Kidney (tissue), 14 donors: ENCODE measurements around the gene PCDHGA1. TPM values are rescaled to one million over a fixed set of nuclear protein-coding genes. Genes with fewer than 3 reads are reported as not detected.
A peak's percentile ranks its signal among the peaks of the same experiment; 100 is the strongest.

ENCODE experiments used
- DNase-seq, 5 donors: peaks; one replicate each; pipeline ENCODE4 v3.0.0-alpha.2; 2013 to 2020
- FAIRE-seq: peaks from 2 replicates; lab custom pipeline; 2012; peaks lifted over from hg19 to GRCh38; lab: Jason Lieb, UNC
- H3K27ac ChIP-seq, 2 donors: one replicate each; pipeline ENCODE4 v1.7.0; 2013; ENCODE audit warnings: low read depth in 2 of 2, low read length in 2 of 2, inconsistent platforms in 1 of 2
- H3K27me3 ChIP-seq: one replicate; pipeline ENCODE4 v1.7.1; 2013; ENCODE audit warnings: low read length, inconsistent platforms; ENCODE audit not compliant: control insufficient read depth, insufficient read depth
- H3K36me3 ChIP-seq, 3 donors: one replicate each; pipeline versions ENCODE4 v1.7.0 to v1.7.1; 2013; ENCODE audit warnings: low read length in 3 of 3, control low read depth in 1 of 3, inconsistent platforms in 1 of 3; ENCODE audit not compliant: insufficient read depth in 3 of 3, control insufficient read depth in 2 of 3
- H3K4me1 ChIP-seq, 3 donors: one replicate each; pipeline versions ENCODE4 v1.7.0 to v1.7.1; 2013; ENCODE audit warnings: low read length in 3 of 3, inconsistent platforms in 1 of 3, low read depth in 1 of 3; ENCODE audit not compliant: control insufficient read depth in 2 of 3, insufficient read depth in 2 of 3
- H3K4me3 ChIP-seq, 3 donors: one replicate each; pipeline versions ENCODE4 v1.7.0 to v1.8.1; 2013; ENCODE audit warnings: low read length in 3 of 3, control low read depth in 1 of 3, inconsistent platforms in 1 of 3
- H3K9ac ChIP-seq, 3 donors: one replicate each; pipeline versions ENCODE4 v1.7.0 to v1.7.1; 2013; ENCODE audit warnings: low read length in 3 of 3, control low read depth in 1 of 3, inconsistent platforms in 1 of 3
- H3K9me3 ChIP-seq, 3 donors: one replicate each; pipeline versions ENCODE4 v1.7.0 to v1.7.1; 2013; ENCODE audit warnings: low read length in 3 of 3, control low read depth in 1 of 3, inconsistent platforms in 1 of 3; ENCODE audit not compliant: control insufficient read depth in 2 of 3, insufficient read depth in 1 of 3
- CTCF ChIP-seq: IDR thresholded peaks from 3 replicates; pipeline ENCODE4 v1.5.1; 2012; ENCODE audit warnings: mild to moderate bottlenecking, moderate library complexity, borderline replicate concordance; ENCODE audit not compliant: insufficient read depth; ENCODE audit errors: extremely low read depth
- intact Hi-C: fragments of 100-400 bp; cut with DNase I; formaldehyde crosslinking; loops from one replicate; pipeline ENCODE4 v1.11.1; 2022
- polyA plus RNA-seq: library from polyadenylated mRNA; stranded (reverse); fragments of 350-450 nt; fragmentation: Illumina TruSeq; extraction: RNeasy Lipid Tissue Mini Kit (QIAGEN cat#74804); gene quantifications from one replicate; pipeline ENCODE4 v1.2.3, GENCODE V29; 2014; ENCODE audit warnings: low read depth, low replicate concordance; ENCODE audit not compliant: insufficient read depth
- total RNA-seq: library from RNA; stranded (reverse); fragmentation: NEBNext Ultra II Directional; extraction: Animal tissue kit (Norgen Biotek cat#: 25700); gene quantifications from one replicate; pipeline ENCODE4 v1.2.1, GENCODE V29; 2021
- donor health status: control.
- donor health status: control.
- donor health status: control.
- donor health status: control.
- donor health status: control.
- donor health status: DM: yes; HTN: yes; CAD: no.
- donor health status: Normal renal cell carcinoma (clear cell type).

PCDHGA1 gene
- total and polyA plus RNA-seq, 2 donors from 2014 or later, result 0.19 to 0.69 TPM

GRCh38 chr5:141559461-141559860, 229.1 kb downstream of the PCDHGA1 start:
- H3K4me1 ChIP-seq, result peaks cover 2 to 9% (median 6%) of the 10 kb centered on the region in 3 donors
- H3K27me3 ChIP-seq, result no peaks in the 10 kb centered on the region
- DNase-seq (no peak), FAIRE-seq (no peak)
- no peak for TF ChIP-seq CTCF
- peak overlapping the region in 1 of 3 donors; percentile 21 for H3K9ac ChIP-seq
- H3K9me3 ChIP-seq, result no peaks in the 10 kb centered on the region
- H3K4me3 ChIP-seq, result no peak overlapping the region
- peaks cover 0 to 3% (median 0%) of the 10 kb centered on the region in 3 donors for H3K36me3 ChIP-seq
- intact Hi-C loops, result no loop called here
- H3K27ac ChIP-seq, result peak overlapping the region; percentile 83 to 85

GRCh38 chr5:141560151-141560550, 229.8 kb downstream of the PCDHGA1 start:
- TF ChIP-seq CTCF, result no peak
- intact Hi-C loops, result no loop called here
- Histone ChIP-seq H3K9ac (peak overlapping the region; percentile 26 to 47 (median 35)), H3K9me3 (no peaks in the 10 kb centered on the region), H3K36me3 (peaks cover 0 to 3% (median 0%) of the 10 kb centered on the region in 3 donors), H3K27me3 (no peaks in the 10 kb centered on the region), H3K27ac (peak overlapping the region; percentile 83 to 85), H3K4me1 (peaks cover 2 to 11% (median 6%) of the 10 kb centered on the region in 3 donors), H3K4me3 (peak overlapping the region in 2 of 3 donors; percentile 8 to 40)
- DNase-seq (peak in 2 of 5 donors; percentile 33 to 68), FAIRE-seq (no peak)

GRCh38 chr5:141560725-141561483, 230.6 kb downstream of the PCDHGA1 start:
- DNase-seq, result peak; percentile 88 to 98 (median 94)
- H3K4me3 ChIP-seq, result peak overlapping the region; percentile 1 to 40 (median 8)

More at GRCh38 chr5:141560725-141561483, 230.6 kb downstream of the PCDHGA1 start:
- peak; percentile 54 for FAIRE-seq
- intact Hi-C loops, result no loop called here
- Histone ChIP-seq H3K4me1 (peaks cover 2 to 11% (median 6%) of the 10 kb centered on the region in 3 donors), H3K36me3 (peaks cover 0 to 3% (median 0%) of the 10 kb centered on the region in 3 donors), H3K9me3 (no peaks in the 10 kb centered on the region), H3K27me3 (no peaks in the 10 kb centered on the region), H3K9ac (peak overlapping the region in 2 of 3 donors; percentile 26 to 47), H3K27ac (peak overlapping the region; percentile 83 to 85)
- TF ChIP-seq CTCF, result peak; percentile 96

Other genes starting within 250 kb of the PCDHGA1 start
Only the 30 nearest of the 38 such genes appear.
- 3.7 TPM for gene PCDHB8, start 152.7 kb upstream of the PCDHGA1 start, total RNA-seq
- 0.56 TPM for gene PCDHB8, start 152.7 kb upstream of the PCDHGA1 start, polyA plus RNA-seq
- 5.1 TPM for gene PCDHB16, start 148.1 kb upstream of the PCDHGA1 start, total RNA-seq
- gene PCDHB16, start 148.1 kb upstream of the PCDHGA1 start, polyA plus RNA-seq, result 0.67 TPM
- gene PCDHB9, start 143.4 kb upstream of the PCDHGA1 start, total RNA-seq, result 2.4 TPM
- 0.47 TPM for gene PCDHB9, start 143.4 kb upstream of the PCDHGA1 start, polyA plus RNA-seq
- gene PCDHB10, start 138.2 kb upstream of the PCDHGA1 start, total RNA-seq, result 2.3 TPM
- gene PCDHB10, start 138.2 kb upstream of the PCDHGA1 start, polyA plus RNA-seq, result 0.73 TPM
- gene PCDHB11, start 130.9 kb upstream of the PCDHGA1 start, total RNA-seq, result 4.3 TPM
- gene PCDHB11, start 130.9 kb upstream of the PCDHGA1 start, polyA plus RNA-seq, result 0.47 TPM
- 2.5 TPM for gene PCDHB12, start 121.8 kb upstream of the PCDHGA1 start, total RNA-seq
- gene PCDHB12, start 121.8 kb upstream of the PCDHGA1 start, polyA plus RNA-seq, result 0.77 TPM
- gene PCDHB13, start 116.6 kb upstream of the PCDHGA1 start, total RNA-seq, result 5.9 TPM
- gene PCDHB13, start 116.6 kb upstream of the PCDHGA1 start, polyA plus RNA-seq, result 0.86 TPM
- gene PCDHB14, start 107.2 kb upstream of the PCDHGA1 start, total RNA-seq, result 6.2 TPM
- 2.0 TPM for gene PCDHB14, start 107.2 kb upstream of the PCDHGA1 start, polyA plus RNA-seq
- 6.0 TPM for gene PCDHB15, start 85.1 kb upstream of the PCDHGA1 start, total RNA-seq
- 1.8 TPM for gene PCDHB15, start 85.1 kb upstream of the PCDHGA1 start, polyA plus RNA-seq
- 0.94 TPM for gene SLC25A2, start 26.5 kb upstream of the PCDHGA1 start, total RNA-seq
- gene SLC25A2, start 26.5 kb upstream of the PCDHGA1 start, polyA plus RNA-seq, result not detected
- 73.5 TPM for gene TAF7, start 9.7 kb upstream of the PCDHGA1 start, total RNA-seq
- gene TAF7, start 9.7 kb upstream of the PCDHGA1 start, polyA plus RNA-seq, result 71.3 TPM
- 4.7 TPM for gene PCDHGA2, start 8.2 kb downstream of the PCDHGA1 start, total RNA-seq
- gene PCDHGA2, start 8.2 kb downstream of the PCDHGA1 start, polyA plus RNA-seq, result 0.73 TPM
- 4.0 TPM for gene PCDHGA3, start 13.3 kb downstream of the PCDHGA1 start, total RNA-seq
- gene PCDHGA3, start 13.3 kb downstream of the PCDHGA1 start, polyA plus RNA-seq, result 0.22 TPM
- 2.9 TPM for gene PCDHGB1, start 19.6 kb downstream of the PCDHGA1 start, total RNA-seq
- 0.37 TPM for gene PCDHGB1, start 19.6 kb downstream of the PCDHGA1 start, polyA plus RNA-seq
- gene PCDHGA4, start 24.5 kb downstream of the PCDHGA1 start, total RNA-seq, result 3.9 TPM
- gene PCDHGA4, start 24.5 kb downstream of the PCDHGA1 start, polyA plus RNA-seq, result 0.13 TPM
- 4.0 TPM for gene PCDHGB2, start 29.5 kb downstream of the PCDHGA1 start, total RNA-seq
- not detected for gene PCDHGB2, start 29.5 kb downstream of the PCDHGA1 start, polyA plus RNA-seq
- gene PCDHGA5, start 33.6 kb downstream of the PCDHGA1 start, total RNA-seq, result 2.8 TPM
- gene PCDHGA5, start 33.6 kb downstream of the PCDHGA1 start, polyA plus RNA-seq, result not detected
- gene PCDHGB3, start 39.7 kb downstream of the PCDHGA1 start, total RNA-seq, result 4.4 TPM
- gene PCDHGB3, start 39.7 kb downstream of the PCDHGA1 start, polyA plus RNA-seq, result 0.15 TPM
- 7.2 TPM for gene PCDHGA6, start 43.4 kb downstream of the PCDHGA1 start, total RNA-seq
- 0.34 TPM for gene PCDHGA6, start 43.4 kb downstream of the PCDHGA1 start, polyA plus RNA-seq
- gene PCDHGA7, start 52.2 kb downstream of the PCDHGA1 start, total RNA-seq, result 4.1 TPM
- 0.49 TPM for gene PCDHGA7, start 52.2 kb downstream of the PCDHGA1 start, polyA plus RNA-seq
- gene PCDHGB4, start 57.2 kb downstream of the PCDHGA1 start, total RNA-seq, result 6.1 TPM
- 1.0 TPM for gene PCDHGB4, start 57.2 kb downstream of the PCDHGA1 start, polyA plus RNA-seq
- 1.8 TPM for gene PCDHGA8, start 62.1 kb downstream of the PCDHGA1 start, total RNA-seq
- gene PCDHGA8, start 62.1 kb downstream of the PCDHGA1 start, polyA plus RNA-seq, result 0.09 TPM
- 12.3 TPM for gene PCDHGB5, start 67.4 kb downstream of the PCDHGA1 start, total RNA-seq
- gene PCDHGB5, start 67.4 kb downstream of the PCDHGA1 start, polyA plus RNA-seq, result 0.82 TPM
- gene PCDHGA9, start 72.3 kb downstream of the PCDHGA1 start, total RNA-seq, result 7.6 TPM
- gene PCDHGA9, start 72.3 kb downstream of the PCDHGA1 start, polyA plus RNA-seq, result 0.54 TPM
- gene PCDHGB6, start 77.5 kb downstream of the PCDHGA1 start, total RNA-seq, result 7.5 TPM
- 0.22 TPM for gene PCDHGB6, start 77.5 kb downstream of the PCDHGA1 start, polyA plus RNA-seq
- gene PCDHGA10, start 82.5 kb downstream of the PCDHGA1 start, total RNA-seq, result 5.1 TPM
- gene PCDHGA10, start 82.5 kb downstream of the PCDHGA1 start, polyA plus RNA-seq, result 0.47 TPM
- 15.1 TPM for gene PCDHGB7, start 87.2 kb downstream of the PCDHGA1 start, total RNA-seq
- 1.0 TPM for gene PCDHGB7, start 87.2 kb downstream of the PCDHGA1 start, polyA plus RNA-seq
- gene PCDHGA11, start 90.5 kb downstream of the PCDHGA1 start, total RNA-seq, result 3.6 TPM
- gene PCDHGA11, start 90.5 kb downstream of the PCDHGA1 start, polyA plus RNA-seq, result 0.37 TPM
- 4.0 TPM for gene PCDHGA12, start 100.0 kb downstream of the PCDHGA1 start, total RNA-seq
- 0.24 TPM for gene PCDHGA12, start 100.0 kb downstream of the PCDHGA1 start, polyA plus RNA-seq
- gene PCDHGC3, start 145.5 kb downstream of the PCDHGA1 start, total RNA-seq, result 51.5 TPM
- 41.0 TPM for gene PCDHGC3, start 145.5 kb downstream of the PCDHGA1 start, polyA plus RNA-seq